Stimulated activated CD8-positive, alpha-beta memory T cell treated with anti-CD3 and anti-CD28 coated beads, Interleukin-15, amount 100 ng/mL, for 48 hours (primary cell): ENCODE measurements around the gene S100A9.
"Not testable (repeated sequence)": the region's sequence is repeated elsewhere in the genome, so short reads cannot be mapped to it uniquely, and the experiment has no call there.

Source experiments
- DNase-seq, 2 donors: peaks; one replicate each; pipeline ENCODE4 v3.0.0-alpha.2; 2020; ENCODE audit warnings: low read depth in 2 of 2

Gene S100A9

DNA sequence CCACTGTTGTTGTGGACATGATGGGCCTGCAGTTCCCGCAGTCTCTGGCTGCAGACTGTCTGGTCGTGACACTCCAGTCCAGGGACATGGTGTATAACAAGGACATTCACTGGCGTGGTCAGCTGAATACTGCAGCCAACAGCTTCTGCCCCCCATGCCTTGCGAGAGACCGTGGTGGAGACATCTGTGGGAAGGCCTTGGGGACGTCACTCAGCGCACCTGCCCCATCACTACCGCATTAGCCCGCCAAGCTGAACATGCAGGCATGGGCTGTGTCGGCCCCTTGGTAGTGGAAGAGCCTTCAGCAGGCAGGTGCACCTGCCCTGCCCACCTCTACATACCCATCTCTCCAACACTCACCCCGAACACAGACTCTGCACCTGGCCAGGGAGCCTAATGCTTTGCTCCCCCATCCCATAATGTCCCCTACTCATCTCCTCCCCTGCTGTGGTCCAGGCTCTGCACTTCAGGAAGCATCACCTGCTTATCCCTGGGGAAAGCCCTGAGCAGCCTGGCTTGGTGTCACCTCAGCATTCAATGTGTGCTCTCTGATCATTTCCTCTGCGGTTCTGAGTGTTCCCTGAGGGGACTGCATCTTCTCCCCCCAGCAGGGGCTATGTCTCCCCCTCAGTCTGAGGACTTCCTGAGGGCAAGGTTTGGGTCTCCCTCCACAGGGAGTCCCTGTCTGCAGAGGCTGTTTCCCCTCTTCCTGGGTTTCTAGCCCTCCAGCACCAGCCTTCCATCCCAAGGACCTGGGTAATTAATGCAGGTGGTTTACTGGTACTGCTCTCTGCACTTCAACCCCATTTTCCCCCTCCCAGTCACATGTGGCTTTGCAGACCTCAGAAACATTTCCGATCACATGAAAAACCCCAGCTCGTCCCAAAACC, 12.2 kb upstream of the S100A9 start:
- no peak for DNase-seq

DNA sequence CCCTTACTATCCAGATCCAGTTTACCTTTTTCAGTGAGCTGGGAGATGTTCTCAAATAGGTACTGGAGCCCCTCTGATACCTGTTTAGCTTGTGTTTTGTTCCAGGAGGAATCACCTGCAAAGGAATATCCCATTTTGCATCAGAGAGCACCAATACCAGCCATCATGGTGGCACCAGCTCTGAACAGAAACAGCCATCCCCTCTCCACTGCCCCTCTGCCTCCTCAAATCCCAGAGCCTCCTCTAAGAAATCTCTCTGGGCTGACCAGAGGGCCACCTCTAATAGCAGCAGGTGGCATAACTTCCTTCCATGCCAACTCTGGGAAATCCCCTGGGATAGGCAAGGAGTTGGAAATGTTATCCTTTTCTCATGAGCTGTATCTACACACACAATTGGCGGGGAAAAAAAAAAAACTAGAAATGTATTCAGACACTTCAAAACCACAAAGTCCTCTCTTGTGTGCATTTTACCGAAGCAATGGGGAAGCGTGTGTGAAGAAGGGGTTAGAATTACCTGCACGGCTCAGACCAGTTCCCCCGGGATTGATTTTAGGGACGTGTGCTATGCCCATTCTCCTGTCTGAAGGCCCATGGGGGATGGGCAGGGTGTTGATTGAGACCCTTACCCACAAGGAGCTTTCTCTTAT, 11.5 kb upstream of the S100A9 start:
- no peak for DNase-seq

DNA sequence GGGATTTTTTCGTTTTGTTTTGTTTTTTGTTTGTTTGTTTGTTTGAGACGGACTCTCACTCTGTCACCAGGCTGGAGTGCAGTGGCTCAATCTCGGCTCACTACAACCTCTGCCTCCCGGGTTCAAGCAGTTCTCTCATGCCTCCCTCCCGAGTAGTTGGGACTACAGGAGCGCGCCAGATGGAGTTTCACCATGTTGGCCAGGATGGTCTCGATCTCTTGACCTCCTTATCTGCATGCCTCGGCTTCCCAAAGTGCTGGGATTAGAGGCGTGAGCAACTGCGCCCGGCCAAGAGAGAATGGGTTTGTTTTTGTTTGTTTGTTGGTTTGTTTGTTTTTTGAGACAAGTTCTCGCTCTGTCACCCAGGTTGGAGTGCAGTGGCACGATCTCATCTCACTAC, 10.6 kb upstream of the S100A9 start:
- DNase-seq: not testable (repeated sequence)

DNA sequence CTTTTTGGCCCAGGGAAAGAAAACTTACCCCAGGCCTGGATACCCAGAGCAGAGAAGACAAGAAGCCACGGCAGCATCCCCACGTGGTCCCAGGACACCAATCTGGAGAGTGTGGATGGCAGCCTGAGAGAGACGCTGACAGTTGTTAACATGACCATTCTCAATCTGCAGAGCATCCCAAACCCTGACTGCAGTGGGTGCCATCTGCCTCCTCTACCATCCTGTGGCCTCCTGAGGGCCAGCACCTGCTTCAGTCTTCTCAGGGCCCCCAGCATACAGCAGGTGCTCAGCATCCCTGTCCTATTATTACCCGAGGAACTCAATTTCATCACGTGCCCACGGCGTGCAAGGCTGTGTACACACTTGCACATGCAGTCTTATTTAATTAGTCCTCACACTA, 9.8 kb upstream of the S100A9 start:
- DNase-seq: no peak

DNA sequence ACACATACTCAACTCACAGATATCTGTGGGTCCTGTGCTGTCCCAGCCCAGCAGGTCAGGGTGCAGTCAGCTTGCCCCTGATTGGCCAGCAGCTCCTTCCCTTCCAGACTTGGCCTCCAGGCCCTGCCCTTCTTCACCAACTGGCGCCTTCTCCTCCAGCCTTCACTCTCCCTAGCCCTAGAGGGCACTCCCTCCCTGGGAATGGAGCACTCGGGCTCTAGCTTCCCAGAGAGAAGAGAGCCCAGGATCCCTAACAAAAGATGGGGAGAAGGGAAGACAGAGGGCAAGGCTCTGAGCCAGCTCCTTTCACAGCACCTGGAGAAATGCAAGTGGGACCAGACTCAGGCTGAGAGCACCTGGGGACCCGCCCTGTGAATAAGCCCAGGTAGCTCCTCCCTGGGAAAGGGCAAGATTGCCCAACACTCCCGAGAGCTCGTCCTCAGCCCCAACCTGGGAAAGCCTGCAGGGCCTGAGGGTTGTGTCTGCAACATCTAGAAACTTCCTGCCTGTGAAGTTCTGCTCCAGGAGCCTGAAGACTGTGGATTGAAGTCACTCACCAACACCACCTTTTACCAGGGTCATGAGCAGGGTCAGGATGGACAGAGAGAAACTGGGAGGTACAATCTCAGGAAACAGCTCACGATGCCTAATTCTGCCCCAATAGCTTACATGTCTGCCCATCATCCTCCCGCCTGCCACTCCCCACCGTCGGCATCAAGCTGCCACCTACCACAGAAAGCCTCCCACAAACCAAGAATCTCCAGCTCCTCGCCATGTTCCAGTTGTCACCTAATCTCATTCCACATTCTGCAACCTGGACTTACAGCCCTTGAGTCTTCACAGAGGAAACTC, 8.9 kb upstream of the S100A9 start, which contains the start of gene PGLYRP4:
Gene PGLYRP4 (minus strand): TSS at position 331 of the 852 bp plus-strand sequence. CDS start 909 bp downstream, outside the sequence.
- no peak for DNase-seq

DNA sequence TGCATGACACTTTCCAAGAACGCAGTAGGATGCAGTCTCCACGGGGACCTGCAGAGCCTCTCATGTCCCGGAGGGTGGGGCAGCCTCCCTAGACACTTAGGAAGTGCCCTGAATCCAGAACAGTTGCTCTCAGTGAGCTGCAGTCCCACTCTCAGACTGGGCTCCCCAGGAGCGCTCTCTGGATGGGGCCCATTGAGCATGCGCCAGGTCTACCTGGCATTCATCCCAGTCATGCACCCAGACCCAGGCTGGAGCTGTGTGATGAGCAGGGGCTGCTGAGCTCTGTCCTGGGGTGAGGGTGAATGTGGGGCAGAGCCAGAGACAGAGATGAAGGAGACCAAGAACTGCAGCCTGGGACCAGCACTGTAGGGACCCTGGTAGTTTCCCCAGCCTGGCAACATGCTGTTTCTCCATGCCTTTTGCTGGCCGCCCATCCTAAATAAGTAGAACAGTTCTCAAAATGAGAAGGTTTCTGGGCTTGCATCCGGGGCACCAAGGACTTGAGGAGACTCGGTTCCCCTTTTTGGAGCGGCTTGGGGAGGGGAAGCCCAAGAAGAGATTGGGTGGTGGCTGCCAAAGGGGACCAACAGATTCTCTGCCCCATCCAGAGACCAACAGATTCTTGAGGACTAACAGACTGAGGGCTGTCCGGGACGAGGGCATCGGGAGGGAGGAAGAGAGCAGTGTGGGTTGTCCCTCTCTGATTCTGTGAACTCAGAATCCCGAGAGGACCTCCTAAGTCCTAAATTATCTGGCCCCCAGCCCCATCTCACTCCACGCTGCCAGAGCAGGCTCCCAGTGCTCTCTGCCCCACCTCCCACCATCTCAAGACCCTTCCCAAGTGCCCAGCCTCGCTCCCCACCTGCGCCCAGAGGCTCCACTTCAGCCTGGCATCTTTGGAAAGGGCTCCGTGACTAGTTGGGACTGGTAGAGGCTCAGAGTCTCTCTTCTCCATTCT, 8.0 kb upstream of the S100A9 start:
- DNase-seq: no peak

DNA sequence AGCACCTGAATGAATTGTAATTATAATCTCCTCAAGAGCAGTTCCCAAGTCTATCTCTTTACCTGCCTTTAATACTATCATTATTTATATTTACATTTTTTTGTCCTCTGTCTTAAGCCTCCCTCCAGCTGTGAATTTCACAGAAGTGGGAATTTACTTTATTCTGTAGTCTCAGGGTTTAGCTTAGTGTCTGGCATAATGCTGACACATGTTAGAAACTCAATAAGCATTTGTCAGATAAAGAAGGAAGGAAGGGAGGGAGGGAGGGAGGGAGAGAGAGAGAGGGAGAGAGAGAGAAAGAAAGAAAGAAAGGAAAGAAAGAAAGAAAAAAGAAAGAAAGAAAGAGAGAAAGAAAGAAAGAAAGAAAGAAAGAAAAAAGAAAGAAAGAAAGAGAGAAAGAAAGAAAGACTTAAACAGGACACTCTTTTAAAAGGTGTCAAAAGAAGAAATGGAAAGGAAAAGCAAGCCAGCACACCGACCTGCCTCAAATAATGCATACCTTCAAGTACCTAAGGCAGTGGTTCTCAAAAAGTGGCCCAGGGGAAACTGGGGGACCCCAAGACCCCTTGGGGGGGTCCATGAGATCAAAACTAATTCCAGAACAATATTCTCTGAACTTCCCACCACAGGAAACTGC, 7.2 kb upstream of the S100A9 start:
- no peak for DNase-seq

DNA sequence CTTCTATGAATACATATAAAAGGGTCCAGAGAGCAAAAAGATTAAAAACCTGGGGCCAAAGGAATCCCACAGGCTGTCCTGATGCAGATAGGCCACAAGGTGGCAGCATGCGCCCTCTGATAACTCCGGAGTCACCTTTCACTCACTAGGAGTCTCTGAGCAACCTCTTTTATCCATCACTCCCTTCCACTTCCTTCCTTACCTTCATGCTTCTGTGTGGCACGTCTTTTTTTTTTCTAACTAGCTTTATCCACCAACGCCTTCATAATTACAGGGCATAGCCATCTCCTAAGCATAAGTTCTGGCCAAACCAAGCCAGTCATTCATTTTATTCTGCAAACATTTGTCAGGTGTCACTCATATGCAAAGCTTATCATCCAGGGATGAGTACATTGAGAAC, 5.1 kb upstream of the S100A9 start:
- peak; percentile 21 to 32 for DNase-seq

DNA sequence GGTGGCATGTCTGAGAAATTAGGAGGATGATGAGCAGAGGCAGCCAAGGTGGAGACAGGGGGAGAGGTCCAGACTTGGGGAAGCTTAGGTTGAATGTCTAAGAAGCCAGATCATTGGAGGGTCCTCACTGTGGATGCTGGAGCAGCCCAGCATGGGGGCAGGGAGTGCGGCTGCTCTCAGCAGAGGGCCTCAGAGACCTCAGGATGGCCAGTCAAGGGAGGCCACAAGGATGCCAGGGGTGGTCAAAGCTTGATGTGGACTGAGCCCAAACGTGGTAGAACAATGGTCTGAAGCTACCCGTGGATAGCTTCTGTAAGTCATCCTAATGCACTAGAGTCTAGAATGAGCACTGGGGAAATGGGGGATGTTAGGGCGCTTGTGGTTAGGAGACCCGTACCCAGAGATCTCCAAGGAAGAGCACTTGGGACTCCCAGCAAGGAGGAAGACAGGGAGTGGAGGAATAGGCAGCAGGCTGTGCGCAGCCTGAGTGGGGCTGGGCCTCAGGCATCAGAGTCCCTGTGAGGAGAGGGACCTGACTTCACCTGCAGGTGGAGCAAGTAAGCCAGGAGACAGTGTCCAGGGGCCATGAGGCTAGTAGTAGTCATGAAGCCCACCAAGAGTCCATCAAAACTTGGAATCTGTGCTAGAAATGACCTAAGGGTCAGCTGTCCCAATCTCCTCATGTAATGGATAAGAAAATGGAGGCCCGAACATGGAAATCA, 4.3 kb upstream of the S100A9 start:
- DNase-seq: no peak

DNA sequence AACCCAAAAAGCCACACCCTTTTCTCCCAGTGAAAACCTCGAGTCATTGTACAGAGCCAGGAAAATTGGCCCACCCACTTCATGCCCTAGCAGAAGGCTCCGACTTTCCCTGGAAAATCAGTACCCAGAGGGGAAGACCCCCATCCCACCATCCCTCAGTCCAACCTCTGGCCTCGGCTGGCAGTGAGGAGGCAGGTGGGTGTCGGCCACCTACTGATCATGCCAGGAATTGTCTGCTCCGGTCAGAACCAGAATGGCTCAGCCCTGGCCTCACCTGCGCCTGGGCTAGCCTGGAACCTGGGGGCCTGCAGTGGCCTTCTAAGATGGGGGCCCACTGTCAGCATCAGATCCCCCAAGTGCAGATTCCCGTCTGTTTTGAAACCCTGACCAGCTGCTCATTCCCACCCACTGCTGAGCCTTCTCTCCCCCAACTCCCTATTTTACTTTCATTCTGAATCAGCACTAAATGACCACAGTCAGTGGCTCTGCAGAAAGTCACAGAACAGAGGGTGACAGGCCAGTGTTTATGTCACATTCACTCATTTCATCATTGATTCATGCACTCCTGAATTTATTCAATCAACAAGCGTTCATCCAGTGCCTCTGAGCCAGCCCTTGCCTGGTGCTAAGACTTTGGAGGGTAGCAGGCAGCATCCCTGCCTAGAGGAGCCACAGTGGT, 3.0 kb upstream of the S100A9 start:
- no peak for DNase-seq

DNA sequence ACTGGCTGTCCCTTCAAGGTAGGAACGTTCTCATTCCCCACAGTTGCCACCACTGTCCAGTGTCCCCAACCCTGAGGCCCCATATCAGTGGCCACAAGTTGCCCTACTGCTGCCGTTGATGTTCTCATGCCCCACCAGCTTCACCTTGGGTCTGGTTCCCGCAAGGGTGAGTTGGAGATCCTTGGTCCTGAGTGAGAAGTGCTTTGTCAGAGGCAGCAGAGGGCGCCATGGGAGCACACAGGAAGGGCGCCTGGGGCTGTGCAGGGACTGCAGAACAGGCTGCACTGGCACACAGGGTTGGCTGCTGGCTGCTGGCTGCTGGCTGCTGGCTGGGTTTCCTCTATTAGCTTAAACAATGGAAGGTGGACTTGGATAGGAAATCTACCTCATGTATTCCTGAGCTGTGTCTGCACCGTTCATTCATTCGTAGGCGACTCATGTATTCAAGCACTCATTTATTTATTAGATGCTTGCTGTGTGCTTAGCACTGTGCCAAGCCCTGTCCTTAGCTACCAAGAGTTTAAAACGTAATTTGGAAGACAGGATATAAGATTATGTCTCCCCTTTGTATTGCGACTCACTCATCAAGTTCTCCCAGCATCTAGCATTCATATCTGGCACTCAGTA, 2.1 kb upstream of the S100A9 start:
- peak; percentile 15 to 21 for DNase-seq

DNA sequence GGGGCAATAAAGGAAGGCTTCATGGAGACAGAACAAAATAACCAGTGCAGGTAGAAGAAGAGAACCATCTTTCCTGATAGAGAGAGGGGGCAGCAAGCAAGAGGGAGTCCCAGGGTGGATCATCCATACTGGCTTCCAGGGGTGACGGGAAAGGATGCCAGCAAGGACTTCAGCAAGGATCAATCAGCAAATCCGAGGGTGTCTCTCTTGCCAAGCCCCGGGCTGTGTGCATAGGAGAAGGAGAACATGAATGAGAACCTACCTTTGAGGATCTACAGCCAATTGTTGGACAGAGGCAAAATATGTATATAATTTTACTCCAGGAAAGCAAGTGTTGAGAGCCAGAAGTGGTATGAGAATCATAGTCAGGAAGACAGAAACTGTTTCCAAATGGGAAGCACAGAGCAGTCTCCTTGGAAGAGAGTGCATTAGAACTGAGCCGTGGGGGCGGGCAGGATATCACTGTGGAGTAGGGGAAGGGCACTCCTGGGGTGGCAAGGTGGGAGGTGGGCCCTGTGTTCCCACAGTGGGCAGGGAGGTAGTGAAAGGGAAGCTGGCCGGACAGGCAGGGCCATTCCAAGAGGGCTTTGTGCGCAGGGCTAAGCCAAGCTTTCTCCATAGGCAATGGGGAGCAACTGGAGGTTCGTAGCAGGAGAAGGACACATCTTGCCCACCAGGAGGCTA, 1.1 kb upstream of the S100A9 start:
- DNase-seq: no peak

DNA sequence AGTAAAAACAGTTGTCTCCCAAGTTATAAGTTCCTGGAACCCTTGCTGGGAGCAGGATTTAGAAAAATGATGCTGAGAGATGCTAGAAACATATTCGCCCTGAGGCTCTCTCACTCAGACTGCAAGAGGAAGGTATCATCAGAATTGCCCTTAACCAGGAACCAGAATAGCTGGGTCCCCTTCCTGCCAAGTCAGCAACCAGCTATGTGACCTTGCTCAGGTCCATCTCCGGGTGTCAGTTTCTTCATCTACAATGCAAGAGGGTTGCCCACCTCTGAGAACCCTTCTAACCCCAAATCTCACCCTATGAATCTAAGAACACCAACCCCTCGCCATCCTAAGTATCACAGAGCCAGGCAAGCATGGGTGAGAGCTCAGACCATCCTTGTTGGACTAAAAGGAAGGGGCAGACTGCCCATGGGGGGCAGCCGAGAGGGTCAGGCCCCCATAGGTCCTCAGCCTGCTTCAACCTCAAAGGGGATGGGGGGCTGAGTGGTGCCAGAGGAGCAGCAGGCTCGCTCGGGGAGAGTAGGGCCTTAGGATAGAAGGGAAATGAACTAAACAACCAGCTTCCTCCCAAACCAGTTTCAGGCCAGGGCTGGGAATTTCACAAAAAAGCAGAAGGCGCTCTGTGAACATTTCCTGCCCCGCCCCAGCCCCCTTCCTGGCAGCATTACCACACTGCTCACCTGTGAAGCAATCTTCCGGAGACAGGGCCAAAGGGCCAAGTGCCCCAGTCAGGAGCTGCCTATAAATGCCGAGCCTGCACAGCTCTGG, 390 bp upstream of the S100A9 start:
- no peak for DNase-seq

DNA sequence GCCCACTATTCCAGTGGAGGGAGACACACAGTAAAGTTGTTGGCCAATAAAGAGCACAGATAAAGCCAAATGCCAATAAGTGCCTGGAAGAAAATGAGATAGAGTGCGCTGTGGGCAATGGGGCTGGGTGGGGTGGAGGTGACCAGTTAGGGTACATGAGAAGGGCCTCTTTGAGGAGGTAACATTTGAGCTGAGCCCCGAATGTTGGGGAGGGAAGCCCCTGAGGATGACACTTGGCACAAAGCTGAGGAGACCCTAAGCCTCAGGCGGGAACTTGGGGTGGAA, 979 bp downstream of the S100A9 start:
- no peak for DNase-seq

DNA sequence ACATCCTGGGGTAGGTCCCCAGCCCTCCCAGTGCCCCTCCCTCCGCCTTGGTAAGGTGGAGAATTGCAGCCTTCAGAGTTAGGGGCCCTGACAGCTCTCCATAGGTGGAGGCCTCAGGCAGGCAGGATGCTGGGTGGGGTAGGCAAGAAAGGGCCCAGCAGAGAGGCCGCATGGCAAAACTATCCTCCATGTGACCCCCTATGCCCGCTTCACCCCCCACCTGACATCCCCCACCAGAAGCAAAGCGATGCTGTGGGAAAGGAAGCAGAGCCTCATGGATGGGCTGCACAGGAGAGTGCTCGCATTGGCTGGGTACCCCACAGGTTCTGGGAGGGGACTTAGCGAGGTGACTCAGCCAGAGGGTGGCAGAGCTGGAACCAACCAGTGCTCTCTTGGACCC, 1.6 kb downstream of the S100A9 start:
- DNase-seq: no peak

DNA sequence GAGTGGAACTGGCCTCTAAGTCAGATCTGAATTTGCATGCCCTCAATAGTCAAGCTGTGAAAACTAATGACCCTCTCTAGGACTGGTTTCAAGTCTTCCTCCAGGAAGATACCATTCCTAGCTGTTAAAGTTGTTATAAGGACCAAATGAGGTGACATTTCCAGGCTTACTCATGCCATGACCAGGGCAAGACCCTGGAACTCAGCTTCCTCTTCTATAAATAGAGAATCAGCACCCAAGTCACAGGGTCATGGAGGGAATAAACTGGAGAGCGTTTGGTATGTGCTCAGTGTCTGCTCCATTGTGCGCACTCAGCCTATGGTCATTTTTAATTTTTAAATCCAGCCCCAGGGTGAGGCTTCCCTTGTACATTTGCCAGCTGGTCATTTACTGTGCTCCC, 2.5 kb downstream of the S100A9 start:
- no peak for DNase-seq

DNA sequence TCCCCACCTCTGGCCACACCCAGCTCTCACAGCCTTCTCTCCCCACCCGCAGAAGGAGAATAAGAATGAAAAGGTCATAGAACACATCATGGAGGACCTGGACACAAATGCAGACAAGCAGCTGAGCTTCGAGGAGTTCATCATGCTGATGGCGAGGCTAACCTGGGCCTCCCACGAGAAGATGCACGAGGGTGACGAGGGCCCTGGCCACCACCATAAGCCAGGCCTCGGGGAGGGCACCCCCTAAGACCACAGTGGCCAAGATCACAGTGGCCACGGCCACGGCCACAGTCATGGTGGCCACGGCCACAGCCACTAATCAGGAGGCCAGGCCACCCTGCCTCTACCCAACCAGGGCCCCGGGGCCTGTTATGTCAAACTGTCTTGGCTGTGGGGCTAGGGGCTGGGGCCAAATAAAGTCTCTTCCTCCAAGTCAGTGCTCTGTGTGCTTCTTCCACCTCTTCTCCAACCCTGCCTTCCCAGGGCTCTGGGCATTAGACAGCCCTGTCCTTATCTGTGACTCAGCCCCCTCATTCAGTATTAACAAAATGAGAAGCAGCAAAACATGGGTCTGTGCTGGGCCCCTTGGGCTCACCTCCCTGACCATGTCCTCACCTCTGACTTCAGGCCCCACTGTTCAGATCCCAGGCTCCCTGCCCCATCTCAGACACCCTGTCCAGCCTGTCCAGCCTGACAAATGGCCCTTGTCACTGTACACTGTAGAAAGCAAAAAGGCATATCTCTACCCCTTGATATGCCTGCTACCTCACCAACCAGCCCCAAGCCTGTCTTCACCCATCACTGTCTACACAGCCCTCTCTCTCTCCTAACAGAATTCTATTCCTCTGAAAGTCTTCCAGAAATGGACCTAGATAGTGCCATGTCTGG, 3.2 kb downstream of the S100A9 start:
- no peak for DNase-seq
